IPS-18c (cell line): ENCODE data around the gene ZNF100.
"Not testable (repeated sequence)": the region's sequence is repeated elsewhere in the genome, so short reads cannot be mapped to it uniquely, and the experiment has no call there.

Source experiments
- H3K4me3 ChIP-seq: 2 replicates; pipeline ENCODE4 v1.7.0; 2013; ENCODE audit warnings: low read depth, mild to moderate bottlenecking, low read length, moderate library complexity; ENCODE audit not compliant: insufficient read depth
- H3K9me3 ChIP-seq: one replicate; pipeline ENCODE4 v1.6.1; 2013; ENCODE audit warnings: mild to moderate bottlenecking, low read length, moderate library complexity; ENCODE audit not compliant: control insufficient read depth, insufficient read depth

The ZNF100 gene

GRCh38 chr19:21713761-21714160 is 53.6 kb downstream of the ZNF100 start:
- H3K9me3 ChIP-seq, result peaks cover 5% of the 10 kb centered on the region
- no peak overlapping the region for H3K4me3 ChIP-seq

GRCh38 chr19:21709464-21709863 is 57.9 kb downstream of the ZNF100 start:
- peaks cover 7% of the 10 kb centered on the region for H3K9me3 ChIP-seq
- H3K4me3 ChIP-seq, result no peak overlapping the region

- not testable (repeated sequence) for H3K4me3 ChIP-seq
These were observed 59.5 kb downstream of the ZNF100 start for GRCh38 chr19:21707878-21708277.

GRCh38 chr19:21707065-21707464 is 60.3 kb downstream of the ZNF100 start:
- peaks cover 7% of the 10 kb centered on the region for H3K9me3 ChIP-seq
- H3K4me3 ChIP-seq, result no peak overlapping the region

More at GRCh38 chr19:21707878-21708277, 59.5 kb downstream of the ZNF100 start:
- not testable (repeated sequence) for H3K9me3 ChIP-seq

- H3K4me3 ChIP-seq, result peak overlapping the region; percentile 25; the same call in 1 of the 2 replicates
- H3K9me3 ChIP-seq, result peaks cover 7% of the 10 kb centered on the region
These were observed 62.0 kb downstream of the ZNF100 start for GRCh38 chr19:21705393-21705792.

- H3K4me3 ChIP-seq, result no peak overlapping the region
- H3K9me3 ChIP-seq, result peaks cover 4% of the 10 kb centered on the region
These were observed 63.1 kb downstream of the ZNF100 start for GRCh38 chr19:21704320-21704719.

- no peaks in the 10 kb centered on the region for H3K9me3 ChIP-seq
- no peak overlapping the region; the same call in 1 of the 2 replicates for H3K4me3 ChIP-seq
These were observed 68.2 kb downstream of the ZNF100 start for GRCh38 chr19:21699197-21699596.

GRCh38 chr19:21698215-21698614 is 69.2 kb downstream of the ZNF100 start:
- H3K4me3 ChIP-seq, result no peak overlapping the region
- H3K9me3 ChIP-seq, result no peaks in the 10 kb centered on the region

- Histone ChIP-seq H3K4me3 (no peak overlapping the region), H3K9me3 (no peaks in the 10 kb centered on the region)
These were observed 69.7 kb downstream of the ZNF100 start for GRCh38 chr19:21697698-21698097.

- Histone ChIP-seq H3K9me3 (no peaks in the 10 kb centered on the region), H3K4me3 (no peak overlapping the region)
These were observed 73.0 kb downstream of the ZNF100 start for GRCh38 chr19:21694171-21694906.

- Histone ChIP-seq H3K4me3 (no peak overlapping the region), H3K9me3 (no peaks in the 10 kb centered on the region)
These were observed 74.0 kb downstream of the ZNF100 start for GRCh38 chr19:21693399-21693798.

GRCh38 chr19:21691661-21692060 is 75.7 kb downstream of the ZNF100 start:
- no peaks in the 10 kb centered on the region for H3K9me3 ChIP-seq
- no peak overlapping the region for H3K4me3 ChIP-seq

- Histone ChIP-seq H3K9me3 (no peaks in the 10 kb centered on the region), H3K4me3 (no peak overlapping the region)
These were observed 78.9 kb downstream of the ZNF100 start for GRCh38 chr19:21688464-21688863.

- H3K4me3 ChIP-seq, result no peak overlapping the region
- H3K9me3 ChIP-seq, result peaks cover 2% of the 10 kb centered on the region
These were observed 86.7 kb downstream of the ZNF100 start for GRCh38 chr19:21680671-21681070.

GRCh38 chr19:21680026-21680425 is 87.4 kb downstream of the ZNF100 start:
- H3K9me3 ChIP-seq, result peaks cover 2% of the 10 kb centered on the region
- no peak overlapping the region for H3K4me3 ChIP-seq

GRCh38 chr19:21677696-21678418 is 89.5 kb downstream of the ZNF100 start:
- H3K9me3 ChIP-seq, result peaks cover 2% of the 10 kb centered on the region
- H3K4me3 ChIP-seq, result no peak overlapping the region

- no peaks in the 10 kb centered on the region for H3K9me3 ChIP-seq
- no peak overlapping the region for H3K4me3 ChIP-seq
These were observed 92.9 kb downstream of the ZNF100 start for GRCh38 chr19:21674454-21674853.

- H3K9me3 ChIP-seq, H3K4me3 ChIP-seq: not testable (repeated sequence)
These were observed 93.9 kb downstream of the ZNF100 start for GRCh38 chr19:21673479-21673878.
